ENCODE data around the gene KCNT1. TPM values are rescaled to one million over a fixed set of nuclear protein-coding genes. Genes with fewer than 3 reads are reported as not detected.

KCNT1 gene
- total RNA-seq (1 to 10 TPM in 7 of 9 donors, under 1 TPM in 2; 0.50 to 7.4 (median 2.6) TPM), polyA plus RNA-seq (1 to 10 TPM in 1 of 2 donors, under 1 TPM in 1; 0.21 to 1.3 TPM)
- long read RNA-seq, donor 1, partial matches to known transcripts: 2 of 2 reads
- long read RNA-seq, donor 1, other reads (novel, unspliced or antisense): 0 of 2 reads
- long read RNA-seq, donor 2, partial matches to known transcripts: 5 of 6 reads
- long read RNA-seq, donor 2, other reads (novel, unspliced or antisense): 1 of 6 reads
- long read RNA-seq, donor 3, partial matches to known transcripts: 0 of 1 reads
- long read RNA-seq, donor 3, other reads (novel, unspliced or antisense): 1 of 1 reads

GRCh38 chr9:135701959-135702721, at the start of gene KCNT1:
Gene KCNT1 (plus strand): TSS chr9:135702185. CDS start chr9:135702259, 74 bp downstream.
- intact Hi-C loops (cut with DNase I): loop anchor here in 5 of 10 donors (2.0 to 10.0 kb wide), 7 partner anchors 203 to 423 kb away; partner anchors contain the start of genes CAMSAP1 (in 1 of the 5) and UBAC1 (in 1 of the 5)
- Histone ChIP-seq H3K4me3 (peak within 1 kb of the TSS in 7 of 12 donors; percentile 10 to 37 (median 21)), H3K36me3 (no peaks in the 10 kb centered on the region), H3K4me1 (peaks cover 0 to 30% (median 10%) of the 10 kb centered on the region in 12 donors), H3K27ac (no peak within 1 kb of the TSS), H3K27me3 (peaks cover 0 to 45% (median 18%) of the 10 kb centered on the region in 9 donors), H3K9me3 (no peaks in the 10 kb centered on the region)
- TF ChIP-seq CTCF (IDR thresholded peaks at IDR 0.05) (peak; percentile 75 to 98 (median 90)), POLR2A (IDR thresholded peaks at IDR 0.05) (no peak)
- WGBS, 4 donors: 9 to 16% (median 13%) methylated on average over 47 to 66 of the region's 66 CpGs
- ATAC-seq (peak in 2 of 4 donors; percentile 37 to 63), DNase-seq (peak in 2 of 5 donors; percentile 31 to 42)

- DNase-seq (no peak), ATAC-seq (no peak)
- no peak overlapping the region for H3K27ac ChIP-seq
- H3K4me3 ChIP-seq: no peak overlapping the region
- peaks cover 0 to 17% (median 2%) of the 10 kb centered on the region in 9 donors for H3K27me3 ChIP-seq
- WGBS, 4 donors: 75 to 83% (median 79%) methylated on average over 6 to 8 of the region's 8 CpGs
- H3K9me3 ChIP-seq: peaks cover 0 to 5% (median 0%) of the 10 kb centered on the region in 12 donors
- intact Hi-C loops (cut with DNase I): no loop called here
- H3K36me3 ChIP-seq: no peaks in the 10 kb centered on the region
- no peaks in the 10 kb centered on the region for H3K4me1 ChIP-seq
- TF ChIP-seq CTCF (IDR thresholded peaks at IDR 0.05): no peak
- TF ChIP-seq POLR2A (IDR thresholded peaks at IDR 0.05): no peak
These were observed 46.7 kb upstream of the KCNT1 start for GRCh38 chr9:135655317-135655716.

GRCh38 chr9:135657416-135657815, 44.6 kb upstream of the KCNT1 start:
- Histone ChIP-seq H3K4me3 (no peak overlapping the region), H3K9me3 (peaks cover 0 to 3% (median 0%) of the 10 kb centered on the region in 12 donors), H3K27me3 (peaks cover 0 to 21% (median 3%) of the 10 kb centered on the region in 9 donors), H3K4me1 (no peaks in the 10 kb centered on the region), H3K36me3 (no peaks in the 10 kb centered on the region), H3K27ac (no peak overlapping the region)
- TF ChIP-seq CTCF (IDR thresholded peaks at IDR 0.05) (no peak), POLR2A (IDR thresholded peaks at IDR 0.05) (no peak)
- no peak for ATAC-seq
- intact Hi-C loops (cut with DNase I): no loop called here
- 81 to 86% (median 85%) methylated on average over 15 of the region's 15 CpGs for WGBS, 4 donors
- no peak for DNase-seq

- WGBS, 4 donors: 85 to 91% (median 88%) methylated on average over 13 of the region's 13 CpGs
- intact Hi-C loops (cut with DNase I): no loop called here
- Histone ChIP-seq H3K4me1 (peaks cover 0 to 5% (median 0%) of the 10 kb centered on the region in 12 donors), H3K9me3 (no peaks in the 10 kb centered on the region), H3K27ac (no peak overlapping the region), H3K27me3 (peaks cover 0 to 26% (median 3%) of the 10 kb centered on the region in 9 donors), H3K36me3 (no peaks in the 10 kb centered on the region), H3K4me3 (no peak overlapping the region)
- DNase-seq: no peak
- TF ChIP-seq CTCF (IDR thresholded peaks at IDR 0.05) (no peak), POLR2A (IDR thresholded peaks at IDR 0.05) (no peak)
- no peak for ATAC-seq
These were observed 42.7 kb upstream of the KCNT1 start for GRCh38 chr9:135659252-135659651.
